ENCODE measurements around the gene EIF2B4.
A peak's percentile ranks its signal among the peaks of the same experiment; 100 is the strongest.
"Not testable (repeated sequence)": the region's sequence is repeated elsewhere in the genome, so short reads cannot be mapped to it uniquely, and the experiment has no call there.

The EIF2B4 gene

GRCh38 chr2:27377618-27378095 is 7.5 kb upstream of the EIF2B4 start:
- DNase-seq: no peak

- no peak for DNase-seq
These were observed 6.9 kb upstream of the EIF2B4 start for GRCh38 chr2:27376866-27377617.

DNA sequence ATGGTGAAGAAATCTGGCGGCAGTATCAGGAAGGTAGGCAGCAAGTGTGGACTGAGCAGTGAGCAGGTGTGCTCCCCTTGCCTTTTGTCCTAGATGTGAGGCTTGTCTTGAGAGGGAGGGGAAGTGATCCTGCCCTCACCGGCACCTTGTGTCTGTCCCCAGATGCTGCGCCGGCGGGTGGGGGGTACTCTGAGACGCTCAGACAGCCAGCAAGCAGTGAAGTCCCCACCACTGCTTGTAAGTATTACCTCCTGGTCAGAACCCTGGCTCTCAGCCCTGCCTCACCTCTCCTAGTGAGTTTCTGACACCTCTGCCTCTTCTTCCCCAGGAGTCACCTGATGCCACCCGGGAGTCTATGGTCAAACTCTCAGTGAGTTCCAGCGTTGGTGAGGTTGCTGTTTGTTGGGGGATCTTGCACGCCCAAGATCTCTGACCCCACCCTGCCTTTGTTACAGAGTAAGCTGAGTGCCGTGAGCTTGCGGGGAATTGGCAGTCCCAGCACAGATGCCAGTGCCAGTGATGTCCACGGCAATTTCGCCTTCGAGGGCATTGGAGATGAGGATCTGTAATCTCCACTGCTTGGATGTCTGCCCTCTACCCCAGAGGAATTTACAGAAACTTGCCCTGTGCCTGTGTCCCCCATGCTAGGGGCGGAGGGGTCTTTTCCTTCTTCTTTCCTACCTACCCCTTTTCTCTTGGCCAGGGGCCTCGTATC is 6.2 kb upstream of the EIF2B4 start:
- no peak for DNase-seq

DNA sequence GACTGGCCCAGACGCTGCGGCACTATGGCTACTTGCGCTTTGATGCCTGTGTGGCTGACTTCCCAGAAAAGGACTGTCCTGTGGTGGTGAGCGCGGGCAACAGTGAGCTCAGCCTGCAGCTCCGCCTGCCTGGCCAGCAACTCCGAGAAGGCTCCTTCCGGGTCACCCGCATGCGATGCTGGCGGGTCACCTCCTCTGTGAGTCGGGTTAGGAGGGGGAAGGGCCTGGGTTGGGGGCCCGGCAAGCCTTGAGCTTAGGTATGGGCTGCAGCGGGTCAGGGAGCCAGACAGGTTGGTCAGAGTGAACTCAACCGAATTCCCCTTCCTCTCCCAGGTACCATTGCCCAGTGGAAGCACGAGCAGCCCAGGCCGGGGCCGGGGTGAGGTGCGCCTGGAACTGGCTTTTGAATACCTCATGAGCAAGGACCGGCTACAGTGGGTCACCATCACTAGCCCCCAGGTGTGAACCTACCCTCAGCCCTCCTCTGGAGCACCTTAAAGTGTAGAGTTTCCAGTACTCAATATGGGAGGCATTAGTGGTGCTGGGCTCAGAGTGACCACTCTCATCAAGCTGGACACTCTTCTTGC is 5.5 kb upstream of the EIF2B4 start:
- DNase-seq: no peak

- DNase-seq: no peak
These were observed 3.4 kb upstream of the EIF2B4 start for GRCh38 chr2:27373567-27373966.

DNA sequence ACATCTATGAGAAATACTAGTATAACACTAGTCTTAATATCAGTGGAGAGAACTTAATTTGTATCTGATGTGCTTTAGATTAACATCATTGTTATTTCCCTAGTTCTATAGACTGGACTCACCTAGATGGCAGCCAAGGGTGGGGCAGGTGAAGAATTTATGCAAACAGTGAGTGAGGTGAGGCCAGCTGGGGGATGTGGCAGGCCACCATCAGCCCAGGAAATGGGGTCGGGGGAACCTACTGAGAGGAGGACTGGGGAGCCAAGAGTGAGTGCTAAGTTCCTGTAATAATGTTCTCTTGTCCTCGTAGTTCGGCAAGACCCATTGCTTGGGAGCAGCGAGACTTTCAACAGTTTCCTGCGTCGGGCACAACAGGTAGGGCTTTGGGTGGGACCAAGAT is 2.8 kb upstream of the EIF2B4 start:
- no peak for DNase-seq

GRCh38 chr2:27370816-27371620 is 880 bp upstream of the EIF2B4 start:
- DNase-seq: peak; percentile 42

- DNase-seq: no peak
These were observed 590 bp downstream of the EIF2B4 start for GRCh38 chr2:27369471-27370025.

GRCh38 chr2:27363933-27364332 is 6.2 kb downstream of the EIF2B4 start:
- peak; percentile 37 for DNase-seq

DNA sequence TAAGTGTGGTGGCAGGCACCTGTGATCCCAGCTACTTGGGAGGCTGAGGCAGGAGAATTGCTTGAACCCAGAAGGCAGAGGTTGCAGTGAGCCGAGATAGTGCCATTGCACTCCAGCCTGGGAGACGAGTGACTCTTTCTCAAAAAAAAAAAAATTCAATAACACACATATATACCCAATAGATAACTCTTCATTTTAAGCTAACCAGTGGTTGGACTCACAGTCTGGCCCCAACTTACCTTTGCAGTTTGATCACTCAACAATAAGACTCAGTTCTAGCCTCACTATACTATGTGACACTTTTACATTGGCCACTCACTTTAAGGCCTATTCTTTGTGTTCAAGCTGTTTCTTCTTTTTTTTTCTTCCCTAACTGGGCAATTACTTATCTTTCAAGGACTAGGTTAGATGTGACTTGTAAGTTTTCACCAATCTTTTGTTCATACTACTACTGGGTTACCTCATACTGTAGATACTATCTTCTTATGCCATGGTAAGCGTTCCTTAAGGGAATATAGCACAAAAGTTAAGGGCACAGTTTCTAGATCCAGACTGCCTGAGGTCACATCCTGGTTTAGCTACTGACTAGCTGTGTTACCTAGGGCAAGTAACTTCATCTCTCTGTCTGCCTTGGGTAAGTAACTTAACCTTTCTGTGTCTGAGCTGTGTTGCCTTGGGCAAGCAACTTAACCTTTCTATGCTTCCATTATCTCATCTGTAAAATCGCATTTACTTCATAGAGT is 7.3 kb downstream of the EIF2B4 start:
- no peak for DNase-seq

GRCh38 chr2:27356382-27357181 is 13.6 kb downstream of the EIF2B4 start, which contains the start of gene GTF3C2:
TSS of gene GTF3C2 (minus strand) at chr2:27356764. CDS start at chr2:27343554, 13,210 bp downstream.
- peak; percentile 95 for DNase-seq

DNA sequence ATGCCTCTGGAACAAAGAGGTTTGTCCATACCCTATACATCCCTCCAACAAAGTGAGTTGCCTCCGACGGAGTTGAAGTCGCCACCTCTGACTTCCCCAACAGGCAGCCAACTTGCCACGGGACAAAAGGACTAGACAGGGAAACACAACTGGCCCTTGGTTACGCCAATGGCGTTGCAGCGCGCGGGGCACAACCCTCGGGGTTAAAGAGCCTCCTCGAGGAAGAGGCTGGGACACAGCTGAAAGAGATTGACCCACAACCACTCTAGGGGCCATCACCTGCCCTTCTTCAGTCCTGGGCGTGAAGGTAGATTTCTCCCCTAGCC is 14.1 kb downstream of the EIF2B4 start:
- peak; percentile 69 for DNase-seq

DNA sequence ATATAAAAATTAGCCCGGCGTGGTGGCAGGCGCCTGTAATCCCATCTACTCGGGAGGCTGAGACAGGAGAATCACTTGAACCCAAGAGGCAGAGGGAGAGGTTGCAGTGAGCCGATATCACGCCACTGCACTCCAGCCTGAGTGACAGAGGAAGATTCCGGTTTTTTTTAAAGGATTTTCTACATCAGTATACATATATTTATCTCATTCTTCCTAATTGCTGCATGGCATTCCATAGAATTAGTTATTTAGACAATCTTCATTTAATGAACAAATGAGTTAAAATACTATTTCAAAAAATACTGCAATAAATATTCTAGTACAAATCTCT is 15.6 kb downstream of the EIF2B4 start:
- DNase-seq: no peak

DNA sequence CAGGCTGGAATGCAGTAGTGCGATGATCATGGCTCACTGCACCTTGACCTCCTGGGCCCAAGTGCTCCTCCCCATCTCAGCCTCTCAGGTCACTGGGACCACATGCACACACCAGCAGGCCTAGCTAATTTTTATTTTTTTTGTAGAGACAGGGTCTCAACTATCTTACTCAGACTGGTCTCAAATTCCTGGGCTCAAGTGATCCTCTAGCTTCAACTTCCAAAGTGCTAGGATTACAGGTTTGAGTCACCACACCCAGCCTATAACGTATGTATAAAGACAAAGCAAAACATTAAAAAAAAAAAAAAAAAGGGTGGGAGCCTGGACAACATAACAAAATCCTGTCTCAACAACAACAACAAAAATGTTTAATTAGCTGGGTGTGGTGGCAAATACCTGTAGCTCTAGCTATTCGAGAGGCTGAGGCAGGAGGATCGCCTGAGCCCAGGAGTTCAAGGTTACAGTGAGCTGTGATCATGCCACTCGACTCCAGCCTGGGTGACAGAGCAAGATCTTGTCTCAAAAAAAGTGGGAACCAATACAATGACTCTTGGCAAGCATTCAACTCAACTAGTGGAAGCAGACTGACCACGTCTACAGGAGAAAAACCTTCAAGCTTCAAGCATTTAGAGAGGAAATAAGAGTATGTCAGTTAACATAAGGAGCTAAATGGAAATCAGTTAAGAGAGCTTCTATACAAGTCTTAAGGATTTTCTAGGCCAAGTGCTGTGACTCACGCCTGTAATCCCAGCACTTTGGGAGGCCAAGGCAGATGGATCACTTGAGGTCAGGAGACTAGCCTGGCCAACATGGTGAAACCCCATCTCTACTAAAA is 16.2 kb downstream of the EIF2B4 start:
- no peak for DNase-seq

GRCh38 chr2:27353386-27353761 is 16.8 kb downstream of the EIF2B4 start:
- not testable (repeated sequence) for DNase-seq

GRCh38 chr2:27351802-27352598 is 18.1 kb downstream of the EIF2B4 start:
- peak; percentile 45 for DNase-seq

- no peak for DNase-seq
These were observed 19.9 kb downstream of the EIF2B4 start for GRCh38 chr2:27350106-27350693.

- DNase-seq: no peak
These were observed 22.5 kb downstream of the EIF2B4 start for GRCh38 chr2:27347641-27348040.

- no peak for DNase-seq
These were observed 34.0 kb downstream of the EIF2B4 start for GRCh38 chr2:27336173-27336572.
